ENCODE measurements around the gene PRPF19. TPM values are rescaled to one million over a fixed set of nuclear protein-coding genes. Genes with fewer than 3 reads are reported as not detected.

Gene PRPF19
- total and polyA plus RNA-seq, 2 donors from 2014 or later = 70.7 to 72.1 TPM

DNA sequence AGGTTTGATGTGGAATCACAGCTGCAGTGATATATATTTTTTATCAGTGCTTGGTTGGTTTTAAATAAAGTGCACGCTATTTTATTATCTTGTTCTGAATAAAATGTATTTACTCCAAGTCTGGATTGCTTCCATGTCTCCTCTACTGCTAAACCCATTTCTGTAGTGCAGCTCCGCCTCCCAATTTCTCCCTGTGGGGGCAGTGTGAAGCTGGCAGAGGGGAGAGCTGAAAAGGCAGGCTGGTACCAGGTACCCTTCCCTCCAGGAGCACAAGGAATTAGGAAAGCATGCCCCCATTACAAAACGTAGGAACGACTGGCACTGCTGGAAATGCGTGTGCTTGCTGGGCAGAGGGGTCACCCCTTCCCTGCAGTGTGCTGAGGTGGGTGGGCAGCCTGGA is 16.9 kb upstream of the PRPF19 start:
- TF ChIP-seq, protein P1, sequence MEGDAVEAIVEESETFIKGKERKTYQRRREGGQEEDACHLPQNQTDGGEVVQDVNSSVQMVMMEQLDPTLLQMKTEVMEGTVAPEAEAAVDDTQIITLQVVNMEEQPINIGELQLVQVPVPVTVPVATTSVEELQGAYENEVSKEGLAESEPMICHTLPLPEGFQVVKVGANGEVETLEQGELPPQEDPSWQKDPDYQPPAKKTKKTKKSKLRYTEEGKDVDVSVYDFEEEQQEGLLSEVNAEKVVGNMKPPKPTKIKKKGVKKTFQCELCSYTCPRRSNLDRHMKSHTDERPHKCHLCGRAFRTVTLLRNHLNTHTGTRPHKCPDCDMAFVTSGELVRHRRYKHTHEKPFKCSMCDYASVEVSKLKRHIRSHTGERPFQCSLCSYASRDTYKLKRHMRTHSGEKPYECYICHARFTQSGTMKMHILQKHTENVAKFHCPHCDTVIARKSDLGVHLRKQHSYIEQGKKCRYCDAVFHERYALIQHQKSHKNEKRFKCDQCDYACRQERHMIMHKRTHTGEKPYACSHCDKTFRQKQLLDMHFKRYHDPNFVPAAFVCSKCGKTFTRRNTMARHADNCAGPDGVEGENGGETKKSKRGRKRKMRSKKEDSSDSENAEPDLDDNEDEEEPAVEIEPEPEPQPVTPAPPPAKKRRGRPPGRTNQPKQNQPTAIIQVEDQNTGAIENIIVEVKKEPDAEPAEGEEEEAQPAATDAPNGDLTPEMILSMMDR (IDR thresholded peaks at IDR 0.05; ENCODE audit: borderline replicate concordance, extremely low read depth, insufficient read depth) = no peak
- FAIRE-seq (no peak), DNase-seq (no peak)
- Histone ChIP-seq H3K27ac (ENCODE audit: low read depth in 2 of 2, low read length in 2 of 2) (no peak overlapping the region), H3K9ac (ENCODE audit: low read length in 3 of 3) (no peak overlapping the region), H3K36me3 (ENCODE audit: control insufficient read depth in 2 of 3, insufficient read depth in 3 of 3, low read length in 3 of 3) (peaks cover 8 to 31% (median 21%) of the 10 kb centered on the region in 3 donors), H3K27me3 (ENCODE audit: control insufficient read depth, insufficient read depth, low read length) (no peaks in the 10 kb centered on the region), H3K4me1 (ENCODE audit: control insufficient read depth in 2 of 3, insufficient read depth in 2 of 3, low read depth in 1 of 3, low read length in 3 of 3) (peaks cover 0 to 10% (median 0%) of the 10 kb centered on the region in 3 donors), H3K4me3 (ENCODE audit: low read length in 3 of 3) (no peak overlapping the region), H3K9me3 (ENCODE audit: control insufficient read depth in 2 of 3, insufficient read depth in 1 of 3, low read length in 3 of 3) (no peaks in the 10 kb centered on the region)
- intact Hi-C loops (cut with DNase I) = no loop called here

DNA sequence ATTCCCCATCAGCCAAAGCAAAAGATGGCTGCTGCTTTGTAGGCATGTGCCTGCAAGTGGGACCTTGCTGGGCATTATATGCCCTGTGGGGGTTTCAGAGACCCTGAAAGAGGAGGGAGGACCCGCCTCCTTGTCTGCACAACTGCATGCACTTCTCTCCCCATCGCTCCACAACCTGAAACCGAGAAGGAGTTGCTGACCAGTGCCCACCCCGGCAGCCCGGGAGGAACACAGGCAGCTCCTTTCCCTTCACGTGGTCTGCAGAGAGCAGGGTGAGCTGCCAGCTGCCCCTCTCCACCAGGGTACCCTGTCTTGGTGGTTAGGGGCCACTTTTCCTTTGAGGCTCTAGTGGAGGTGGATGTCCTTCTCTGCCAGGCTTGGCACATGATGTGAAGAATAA is 16.5 kb upstream of the PRPF19 start:
- H3K4me1 ChIP-seq (ENCODE audit: control insufficient read depth in 2 of 3, insufficient read depth in 2 of 3, low read depth in 1 of 3, low read length in 3 of 3) = peaks cover 0 to 10% (median 0%) of the 10 kb centered on the region in 3 donors
- FAIRE-seq = no peak

DNA sequence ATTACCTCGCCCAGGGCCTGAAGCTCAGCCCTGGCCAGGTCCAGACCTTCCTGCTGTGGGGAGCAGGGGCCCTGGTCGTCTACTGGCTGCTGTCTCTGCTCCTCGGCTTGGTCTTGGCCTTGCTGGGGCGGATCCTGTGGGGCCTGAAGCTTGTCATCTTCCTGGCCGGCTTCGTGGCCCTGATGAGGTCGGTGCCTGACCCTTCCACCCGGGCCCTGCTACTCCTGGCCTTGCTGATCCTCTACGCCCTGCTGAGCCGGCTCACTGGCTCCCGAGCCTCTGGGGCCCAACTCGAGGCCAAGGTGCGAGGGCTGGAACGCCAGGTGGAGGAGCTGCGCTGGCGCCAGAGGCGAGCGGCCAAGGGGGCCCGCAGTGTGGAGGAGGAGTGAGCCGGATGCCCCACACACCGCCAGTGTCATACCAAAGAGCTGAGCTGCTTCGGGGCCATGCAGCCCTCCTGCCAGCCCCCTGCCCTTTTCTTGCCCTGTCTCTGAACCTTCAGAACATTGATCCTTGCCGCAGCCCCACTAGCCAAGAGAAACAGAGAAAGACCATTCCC is 15.5 kb upstream of the PRPF19 start:
- Histone ChIP-seq H3K4me3 (ENCODE audit: low read length in 3 of 3) (no peak overlapping the region), H3K9me3 (ENCODE audit: control insufficient read depth in 2 of 3, insufficient read depth in 1 of 3, low read length in 3 of 3) (no peaks in the 10 kb centered on the region), H3K27ac (ENCODE audit: low read depth in 2 of 2, low read length in 2 of 2) (no peak overlapping the region), H3K36me3 (ENCODE audit: control insufficient read depth in 2 of 3, insufficient read depth in 3 of 3, low read length in 3 of 3) (peaks cover 8 to 31% (median 21%) of the 10 kb centered on the region in 3 donors), H3K4me1 (ENCODE audit: control insufficient read depth in 2 of 3, insufficient read depth in 2 of 3, low read depth in 1 of 3, low read length in 3 of 3) (peaks cover 0 to 10% (median 0%) of the 10 kb centered on the region in 3 donors), H3K27me3 (ENCODE audit: control insufficient read depth, insufficient read depth, low read length) (no peaks in the 10 kb centered on the region), H3K9ac (ENCODE audit: low read length in 3 of 3) (no peak overlapping the region)
- peak in 1 of 5 donors; percentile 69 for DNase-seq
- TF ChIP-seq, protein P1 (IDR thresholded peaks at IDR 0.05; ENCODE audit: borderline replicate concordance, extremely low read depth, insufficient read depth) = no peak
- no peak for FAIRE-seq
- intact Hi-C loops (cut with DNase I) = no loop called here

More for the DNA sequence above, 16.5 kb upstream of the PRPF19 start:
- intact Hi-C loops (cut with DNase I) = no loop called here
- Histone ChIP-seq H3K27ac (ENCODE audit: low read depth in 2 of 2, low read length in 2 of 2) (no peak overlapping the region), H3K9me3 (ENCODE audit: control insufficient read depth in 2 of 3, insufficient read depth in 1 of 3, low read length in 3 of 3) (no peaks in the 10 kb centered on the region), H3K27me3 (ENCODE audit: control insufficient read depth, insufficient read depth, low read length) (no peaks in the 10 kb centered on the region), H3K9ac (ENCODE audit: low read length in 3 of 3) (no peak overlapping the region), H3K36me3 (ENCODE audit: control insufficient read depth in 2 of 3, insufficient read depth in 3 of 3, low read length in 3 of 3) (peaks cover 8 to 31% (median 21%) of the 10 kb centered on the region in 3 donors), H3K4me3 (ENCODE audit: low read length in 3 of 3) (no peak overlapping the region)
- TF ChIP-seq, protein P1 (IDR thresholded peaks at IDR 0.05; ENCODE audit: borderline replicate concordance, extremely low read depth, insufficient read depth) = no peak
- DNase-seq = no peak
